ENCODE data around the gene ALDH3B1.

GRCh38 chr11:67999201-67999629 is 10.9 kb upstream of the ALDH3B1 start:
- TF ChIP-seq CTCF (IDR thresholded peaks at IDR 0.05; ENCODE audit: insufficient read depth, low read depth, low read length) (no peak), EZH2 (IDR thresholded peaks at IDR 0.05; ENCODE audit: insufficient read depth, low read length) (no peak)
